HepG2 (cell line): ENCODE measurements around the gene IGF2BP3. TPM values are rescaled to one million over a fixed set of nuclear protein-coding genes. Genes with fewer than 3 reads are reported as not detected.
A peak's percentile ranks its signal among the peaks of the same experiment; 100 is the strongest.

Source experiments
- PAWR ChIP-seq: sonication (generic); formaldehyde crosslinking; IDR thresholded peaks from 2 replicates; pipeline ENCODE4 v1.4.0; 2020; ENCODE audit warnings: missing genetic modification reagents, mild to moderate bottlenecking, borderline replicate concordance
- PHF20 ChIP-seq: sonication (generic); formaldehyde crosslinking; IDR thresholded peaks from 2 replicates; pipeline ENCODE4 v1.5.0; 2020; ENCODE audit warnings: mild to moderate bottlenecking, missing genetic modification reagents
- PLRG1 ChIP-seq: fragments of 450-650 bp; conservative IDR thresholded peaks from 2 replicates; pipeline ENCODE4 v1.6.1; 2016
- POLR2AphosphoS2 ChIP-seq: IDR thresholded peaks from 2 replicates; pipeline ENCODE4 v1.6.1; 2011; ENCODE audit warnings: low read depth, low read length, improper control_type of control experiment
- SP2 ChIP-seq: sonication (generic); formaldehyde crosslinking; IDR thresholded peaks from 2 replicates; pipeline ENCODE4 v1.5.1; 2020; ENCODE audit warnings: mild to moderate bottlenecking, missing genetic modification reagents
- ZNF232 ChIP-seq: sonication (generic); formaldehyde crosslinking; IDR thresholded peaks from 2 replicates; pipeline ENCODE4 v1.4.0; 2020; ENCODE audit warnings: missing genetic modification reagents, borderline replicate concordance
- ZNF562 ChIP-seq: sonication (generic); formaldehyde crosslinking; IDR thresholded peaks from 2 replicates; pipeline ENCODE4 v1.8.0; 2022; ENCODE audit warnings: missing genetic modification reagents, borderline replicate concordance
- ZNF564 ChIP-seq: sonication (generic); formaldehyde crosslinking; IDR thresholded peaks from 2 replicates; pipeline ENCODE4 v1.8.1; 2023; ENCODE audit warnings: mild to moderate bottlenecking, missing genetic modification reagents
- ZNF569 ChIP-seq: sonication (generic); formaldehyde crosslinking; IDR thresholded peaks from 2 replicates; pipeline ENCODE4 v1.5.0; 2020; ENCODE audit warnings: mild to moderate bottlenecking, missing genetic modification reagents, moderate library complexity, borderline replicate concordance
- ZNF589 ChIP-seq: sonication (generic); formaldehyde crosslinking; conservative IDR thresholded peaks from 2 replicates; pipeline ENCODE4 v1.8.0; 2022; ENCODE audit warnings: mild to moderate bottlenecking, moderate library complexity, missing genetic modification reagents
- ZNF772 ChIP-seq: sonication (generic); formaldehyde crosslinking; IDR thresholded peaks from 2 replicates; pipeline ENCODE4 v1.5.0; 2020; ENCODE audit warnings: mild to moderate bottlenecking, missing genetic modification reagents
- ZSCAN30 ChIP-seq: sonication (generic); formaldehyde crosslinking; IDR thresholded peaks from 2 replicates; pipeline ENCODE4 v1.5.0; 2020; ENCODE audit warnings: mild to moderate bottlenecking, missing genetic modification reagents
- polyA plus RNA-seq, 8 experiments: library from polyadenylated mRNA; depleted of rRNA in 3 of 8; stranded (reverse) in 7 of 8; unstranded in 1 of 8; fragments of >200 nt; fragmentation: Illumina TruSeq in 4 of 8; extraction: Trizol in 4 of 8; gene quantifications; 2 replicates each; pipeline versions ENCODE4 v1.2.1 to v1.2.3, GENCODE V29; 2011 to 2016; ENCODE audit warnings: low read depth in 4 of 8, missing spikeins in 1 of 8, mixed read lengths in 1 of 8; ENCODE audit not compliant: insufficient read depth in 1 of 8
- total RNA-seq, 5 experiments: library from RNA; depleted of rRNA; stranded (reverse); fragments of >200 nt; fragmentation: Illumina TruSeq; extraction: Trizol; gene quantifications; 2 replicates each; pipeline ENCODE4 v1.2.3, GENCODE V29; 2016; ENCODE audit warnings: low read depth in 1 of 5
- TF ChIP-seq, protein P1 (sequence below): sonication (generic); formaldehyde crosslinking; IDR thresholded peaks from one replicate; pipeline ENCODE4 v1.5.1; 2020; ENCODE audit warnings: mild to moderate bottlenecking, missing genetic modification reagents; ENCODE audit errors: not compliant biosample characterization
- TF ChIP-seq, protein P2 (sequence below): sonication (generic); formaldehyde crosslinking; IDR thresholded peaks from 2 replicates; pipeline ENCODE4 v1.4.0; 2020; ENCODE audit warnings: missing genetic modification reagents
- TF ChIP-seq, protein P3 (sequence below): sonication (generic); formaldehyde crosslinking; conservative IDR thresholded peaks from 2 replicates; pipeline ENCODE4 v1.4.0; 2020; ENCODE audit warnings: missing genetic modification reagents
- TF ChIP-seq, protein P4 (sequence below): sonication (generic); formaldehyde crosslinking; IDR thresholded peaks from 2 replicates; pipeline ENCODE4 v1.4.0; 2020; ENCODE audit warnings: mild to moderate bottlenecking, missing genetic modification reagents

The IGF2BP3 gene
- total and polyA plus RNA-seq, 2 of the 13 experiments (the other 11 are each of a cell fraction or from before 2014, with no cell fraction given) = 37.7 to 39.5 TPM

DNA sequence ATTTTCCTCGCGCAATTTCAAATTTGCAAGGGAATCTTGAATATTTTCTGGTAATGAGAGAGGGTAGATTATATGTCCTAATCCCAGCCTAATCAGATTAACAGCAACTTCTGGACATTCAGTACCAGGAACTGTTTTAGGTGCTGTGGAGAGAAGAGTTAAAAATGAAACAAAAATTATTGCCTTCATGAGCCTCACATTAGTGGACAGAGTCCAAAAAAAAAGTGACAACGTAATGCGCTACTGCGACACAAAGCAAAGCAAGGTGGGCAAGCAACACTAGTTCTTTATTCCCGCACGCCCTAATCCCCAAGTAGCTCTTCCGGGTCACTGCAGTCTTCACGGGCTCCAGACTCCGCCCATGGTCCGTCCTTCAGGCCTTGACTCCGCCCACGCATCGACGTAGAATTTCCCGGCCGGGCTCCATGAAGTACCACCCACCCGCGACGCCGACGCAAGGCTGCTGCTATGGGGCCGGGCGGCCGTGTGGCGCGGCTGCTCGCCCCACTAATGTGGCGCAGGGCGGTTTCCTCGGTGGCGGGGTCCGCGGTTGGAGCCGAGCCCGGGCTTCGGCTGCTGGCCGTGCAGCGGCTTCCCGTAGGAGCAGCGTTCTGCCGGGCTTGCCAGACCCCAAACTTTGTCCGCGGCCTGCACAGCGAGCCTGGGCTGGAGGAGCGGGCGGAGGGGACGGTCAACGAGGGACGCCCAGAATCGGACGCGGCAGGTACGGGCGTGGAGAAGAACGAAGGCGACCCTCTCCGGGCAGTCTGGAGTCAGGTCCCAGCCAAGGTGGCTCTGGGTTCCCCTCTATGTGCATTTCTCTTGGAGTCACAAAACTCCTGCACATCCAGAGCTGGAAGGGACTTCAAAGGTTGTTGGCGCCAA is 171.2 kb downstream of the IGF2BP3 start, which contains the start of gene MALSU1 (continued):
- TF ChIP-seq, protein P1, sequence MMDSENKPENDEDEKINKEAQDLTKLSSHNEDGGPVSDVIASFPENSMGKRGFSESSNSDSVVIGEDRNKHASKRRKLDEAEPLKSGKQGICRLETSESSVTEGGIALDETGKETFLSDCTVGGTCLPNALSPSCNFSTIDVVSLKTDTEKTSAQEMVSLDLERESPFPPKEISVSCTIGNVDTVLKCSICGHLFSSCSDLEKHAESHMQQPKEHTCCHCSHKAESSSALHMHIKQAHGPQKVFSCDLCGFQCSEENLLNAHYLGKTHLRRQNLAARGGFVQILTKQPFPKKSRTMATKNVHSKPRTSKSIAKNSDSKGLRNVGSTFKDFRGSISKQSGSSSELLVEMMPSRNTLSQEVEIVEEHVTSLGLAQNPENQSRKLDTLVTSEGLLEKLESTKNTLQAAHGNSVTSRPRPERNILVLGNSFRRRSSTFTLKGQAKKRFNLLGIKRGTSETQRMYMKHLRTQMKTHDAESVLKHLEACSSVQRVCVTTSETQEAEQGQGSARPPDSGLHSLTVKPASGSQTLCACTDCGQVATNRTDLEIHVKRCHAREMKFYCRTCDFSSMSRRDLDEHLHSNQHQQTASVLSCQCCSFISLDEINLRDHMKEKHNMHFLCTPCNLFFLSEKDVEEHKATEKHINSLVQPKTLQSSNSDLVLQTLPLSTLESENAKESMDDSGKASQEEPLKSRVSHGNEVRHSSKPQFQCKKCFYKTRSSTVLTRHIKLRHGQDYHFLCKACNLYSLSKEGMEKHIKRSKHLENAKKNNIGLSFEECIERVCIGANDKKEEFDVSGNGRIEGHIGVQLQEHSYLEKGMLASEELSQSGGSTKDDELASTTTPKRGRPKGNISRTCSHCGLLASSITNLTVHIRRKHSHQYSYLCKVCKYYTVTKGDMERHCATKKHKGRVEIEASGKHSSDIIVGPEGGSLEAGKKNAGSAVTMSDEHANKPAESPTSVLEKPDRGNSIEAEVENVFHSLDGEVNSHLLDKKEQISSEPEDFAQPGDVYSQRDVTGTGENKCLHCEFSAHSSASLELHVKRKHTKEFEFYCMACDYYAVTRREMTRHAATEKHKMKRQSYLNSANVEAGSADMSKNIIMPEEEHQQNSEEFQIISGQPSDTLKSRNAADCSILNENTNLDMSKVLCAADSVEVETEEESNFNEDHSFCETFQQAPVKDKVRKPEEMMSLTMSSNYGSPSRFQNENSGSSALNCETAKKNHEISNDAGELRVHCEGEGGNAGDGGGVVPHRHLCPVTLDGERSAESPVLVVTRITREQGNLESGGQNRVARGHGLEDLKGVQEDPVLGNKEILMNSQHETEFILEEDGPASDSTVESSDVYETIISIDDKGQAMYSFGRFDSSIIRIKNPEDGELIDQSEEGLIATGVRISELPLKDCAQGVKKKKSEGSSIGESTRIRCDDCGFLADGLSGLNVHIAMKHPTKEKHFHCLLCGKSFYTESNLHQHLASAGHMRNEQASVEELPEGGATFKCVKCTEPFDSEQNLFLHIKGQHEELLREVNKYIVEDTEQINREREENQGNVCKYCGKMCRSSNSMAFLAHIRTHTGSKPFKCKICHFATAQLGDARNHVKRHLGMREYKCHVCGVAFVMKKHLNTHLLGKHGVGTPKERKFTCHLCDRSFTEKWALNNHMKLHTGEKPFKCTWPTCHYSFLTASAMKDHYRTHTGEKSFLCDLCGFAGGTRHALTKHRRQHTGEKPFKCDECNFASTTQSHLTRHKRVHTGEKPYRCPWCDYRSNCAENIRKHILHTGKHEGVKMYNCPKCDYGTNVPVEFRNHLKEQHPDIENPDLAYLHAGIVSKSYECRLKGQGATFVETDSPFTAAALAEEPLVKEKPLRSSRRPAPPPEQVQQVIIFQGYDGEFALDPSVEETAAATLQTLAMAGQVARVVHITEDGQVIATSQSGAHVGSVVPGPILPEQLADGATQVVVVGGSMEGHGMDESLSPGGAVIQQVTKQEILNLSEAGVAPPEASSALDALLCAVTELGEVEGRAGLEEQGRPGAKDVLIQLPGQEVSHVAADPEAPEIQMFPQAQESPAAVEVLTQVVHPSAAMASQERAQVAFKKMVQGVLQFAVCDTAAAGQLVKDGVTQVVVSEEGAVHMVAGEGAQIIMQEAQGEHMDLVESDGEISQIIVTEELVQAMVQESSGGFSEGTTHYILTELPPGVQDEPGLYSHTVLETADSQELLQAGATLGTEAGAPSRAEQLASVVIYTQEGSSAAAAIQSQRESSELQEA (CRISPR knock-in tag) = peak; percentile 53
- TF ChIP-seq, protein P2, sequence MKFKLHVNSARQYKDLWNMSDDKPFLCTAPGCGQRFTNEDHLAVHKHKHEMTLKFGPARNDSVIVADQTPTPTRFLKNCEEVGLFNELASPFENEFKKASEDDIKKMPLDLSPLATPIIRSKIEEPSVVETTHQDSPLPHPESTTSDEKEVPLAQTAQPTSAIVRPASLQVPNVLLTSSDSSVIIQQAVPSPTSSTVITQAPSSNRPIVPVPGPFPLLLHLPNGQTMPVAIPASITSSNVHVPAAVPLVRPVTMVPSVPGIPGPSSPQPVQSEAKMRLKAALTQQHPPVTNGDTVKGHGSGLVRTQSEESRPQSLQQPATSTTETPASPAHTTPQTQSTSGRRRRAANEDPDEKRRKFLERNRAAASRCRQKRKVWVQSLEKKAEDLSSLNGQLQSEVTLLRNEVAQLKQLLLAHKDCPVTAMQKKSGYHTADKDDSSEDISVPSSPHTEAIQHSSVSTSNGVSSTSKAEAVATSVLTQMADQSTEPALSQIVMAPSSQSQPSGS = peak; percentile 60
- TF ChIP-seq, protein P3, sequence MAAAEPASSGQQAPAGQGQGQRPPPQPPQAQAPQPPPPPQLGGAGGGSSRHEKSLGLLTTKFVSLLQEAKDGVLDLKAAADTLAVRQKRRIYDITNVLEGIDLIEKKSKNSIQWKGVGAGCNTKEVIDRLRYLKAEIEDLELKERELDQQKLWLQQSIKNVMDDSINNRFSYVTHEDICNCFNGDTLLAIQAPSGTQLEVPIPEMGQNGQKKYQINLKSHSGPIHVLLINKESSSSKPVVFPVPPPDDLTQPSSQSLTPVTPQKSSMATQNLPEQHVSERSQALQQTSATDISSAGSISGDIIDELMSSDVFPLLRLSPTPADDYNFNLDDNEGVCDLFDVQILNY = no peak
- TF ChIP-seq POLR2AphosphoS2 = 0 out of 2 replicates have a peak, but pooled peaks have one; percentile 43
- TF ChIP-seq ZNF589 (CRISPR knock-in tag) = peak; percentile 70; the same call in 1 of the 2 replicates
- no peak for TF ChIP-seq ZSCAN30 (CRISPR knock-in tag)
- no peak for TF ChIP-seq SP2
- no peak for TF ChIP-seq PAWR (CRISPR knock-in tag)
- TF ChIP-seq ZNF562 = no peak
- TF ChIP-seq, protein P4, sequence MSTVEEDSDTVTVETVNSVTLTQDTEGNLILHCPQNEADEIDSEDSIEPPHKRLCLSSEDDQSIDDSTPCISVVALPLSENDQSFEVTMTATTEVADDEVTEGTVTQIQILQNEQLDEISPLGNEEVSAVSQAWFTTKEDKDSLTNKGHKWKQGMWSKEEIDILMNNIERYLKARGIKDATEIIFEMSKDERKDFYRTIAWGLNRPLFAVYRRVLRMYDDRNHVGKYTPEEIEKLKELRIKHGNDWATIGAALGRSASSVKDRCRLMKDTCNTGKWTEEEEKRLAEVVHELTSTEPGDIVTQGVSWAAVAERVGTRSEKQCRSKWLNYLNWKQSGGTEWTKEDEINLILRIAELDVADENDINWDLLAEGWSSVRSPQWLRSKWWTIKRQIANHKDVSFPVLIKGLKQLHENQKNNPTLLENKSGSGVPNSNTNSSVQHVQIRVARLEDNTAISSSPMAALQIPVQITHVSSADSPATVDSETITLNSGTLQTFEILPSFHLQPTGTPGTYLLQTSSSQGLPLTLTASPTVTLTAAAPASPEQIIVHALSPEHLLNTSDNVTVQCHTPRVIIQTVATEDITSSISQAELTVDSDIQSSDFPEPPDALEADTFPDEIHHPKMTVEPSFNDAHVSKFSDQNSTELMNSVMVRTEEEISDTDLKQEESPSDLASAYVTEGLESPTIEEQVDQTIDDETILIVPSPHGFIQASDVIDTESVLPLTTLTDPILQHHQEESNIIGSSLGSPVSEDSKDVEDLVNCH (CRISPR knock-in tag) = no peak
- no peak for TF ChIP-seq PLRG1
- peak; percentile 23; the same call in 1 of the 2 replicates for TF ChIP-seq ZNF232 (CRISPR knock-in tag)
- 0 out of 2 replicates have a peak, but pooled peaks have one; percentile 74 for TF ChIP-seq ZNF564
- TF ChIP-seq ZNF772 (CRISPR knock-in tag) = peak; percentile 92
- TF ChIP-seq PHF20 (CRISPR knock-in tag) = peak; percentile 87
- TF ChIP-seq ZNF569 = no peak
